K562 (cell line): ENCODE data around the gene KMT2E. TPM values are rescaled to one million over a fixed set of nuclear protein-coding genes. Genes with fewer than 3 reads are reported as not detected.
A peak's percentile ranks its signal among the peaks of the same experiment; 100 is the strongest.

ENCODE experiments used
- BCL6 ChIP-seq: fragments of 250-450 bp; sonication (Bioruptor Pico); IDR thresholded peaks from 2 replicates; pipeline ENCODE4 v1.4.0; 2020
- EWSR1 ChIP-seq: fragments of 450-650 bp; IDR thresholded peaks from 2 replicates; pipeline ENCODE4 v1.6.1; 2018; ENCODE audit warnings: borderline replicate concordance, mild to moderate bottlenecking, low read depth, moderate library complexity; ENCODE audit not compliant: partially characterized antibody
- GABPB2 ChIP-seq: fragments of 250-450 bp; sonication (Bioruptor Pico); conservative IDR thresholded peaks from 2 replicates; pipeline ENCODE4 v1.5.1; 2021; ENCODE audit warnings: mild to moderate bottlenecking
- KAT7 ChIP-seq: sonication (generic); formaldehyde crosslinking; IDR thresholded peaks from 2 replicates; pipeline ENCODE4 v1.8.0; 2022; ENCODE audit warnings: missing genetic modification reagents, mild to moderate bottlenecking, borderline replicate concordance
- NCOA1 ChIP-seq: fragments of 450-650 bp; IDR thresholded peaks from 2 replicates; pipeline ENCODE4 v1.6.1; 2016; ENCODE audit warnings: low read depth
- NUFIP1 ChIP-seq: fragments of 450-650 bp; IDR thresholded peaks from 2 replicates; pipeline ENCODE4 v1.6.1; 2018; ENCODE audit not compliant: partially characterized antibody
- SRSF9 ChIP-seq: fragments of 200-400 bp; formaldehyde crosslinking; IDR thresholded peaks from 2 replicates; pipeline ENCODE4 v1.6.1; 2017; ENCODE audit warnings: low read depth, low read length, borderline replicate concordance
- STAG1 ChIP-seq: sonication (generic); formaldehyde crosslinking; IDR thresholded peaks from 2 replicates; pipeline ENCODE4 v1.5.0; 2020; ENCODE audit warnings: missing genetic modification reagents, borderline replicate concordance
- TBP ChIP-seq: optimal IDR thresholded peaks from 2 replicates; pipeline ENCODE3; 2011; ENCODE audit warnings: low read depth, low read length, improper control_type of control experiment
- TRIM28 ChIP-seq: fragments of 450-650 bp; IDR thresholded peaks from 2 replicates; pipeline ENCODE4 v1.6.1; 2017
- ZEB2 ChIP-seq: fragments of 450-650 bp; IDR thresholded peaks from 2 replicates; pipeline ENCODE4 v1.6.1; 2016
- ZNF347 ChIP-seq: fragments of 450-650 bp; formaldehyde crosslinking; IDR thresholded peaks from 2 replicates; pipeline ENCODE4 v1.4.0; 2020; ENCODE audit warnings: low read depth, mild to moderate bottlenecking, moderate library complexity
- ZNF354B ChIP-seq: fragments of 250-450 bp; sonication (Bioruptor Pico); IDR thresholded peaks from 2 replicates; pipeline ENCODE4 v1.4.0; 2020
- ZNF696 ChIP-seq: fragments of 250-450 bp; sonication (Bioruptor Pico); conservative IDR thresholded peaks from 2 replicates; pipeline ENCODE4 v1.4.0; 2020; ENCODE audit warnings: mild to moderate bottlenecking, moderate library complexity
- ZNF780A ChIP-seq: fragments of 250-450 bp; sonication (Bioruptor Pico); IDR thresholded peaks from 2 replicates; pipeline ENCODE4 v1.5.0; 2021; ENCODE audit warnings: mild to moderate bottlenecking
- polyA plus RNA-seq, 8 experiments: library from polyadenylated mRNA; depleted of rRNA in 4 of 8; stranded (reverse) in 5 of 8; unstranded in 3 of 8; fragments of >200 nt; fragmentation: Nextera tagmentation in 2 of 8; fragmentation: Illumina TruSeq in 1 of 8; extraction: Ambion mirVana in 2 of 8; extraction: Trizol in 1 of 8; gene quantifications; 2 replicates each; pipeline versions ENCODE4 v1.2.1 to v1.2.3, GENCODE V29; 2011 to 2014; ENCODE audit warnings: inconsistent platforms in 1 of 8, missing spikeins in 1 of 8
- total RNA-seq, 7 experiments: library from RNA; depleted of rRNA in 6 of 7; stranded (reverse); fragments of >200 nt in 6 of 7; fragmentation: Illumina TruSeq in 2 of 7; extraction: Trizol in 2 of 7; gene quantifications; 2 replicates each; pipeline versions ENCODE4 v1.2.1 to v1.2.3, GENCODE V29; 2011 to 2021; ENCODE audit warnings: low replicate concordance in 1 of 7
- TF ChIP-seq, protein P1 (sequence below), 2 experiments: fragments of 450-650 bp in 1 of 2; sonication (generic) in 1 of 2; formaldehyde crosslinking in 1 of 2; IDR thresholded peaks in 1 of 2; conservative IDR thresholded peaks in 1 of 2; 2 replicates each; pipeline versions ENCODE4 v1.6.1 to v1.8.1; 2016 to 2023; ENCODE audit warnings: mild to moderate bottlenecking in 2 of 2, moderate library complexity in 2 of 2, inconsistent platforms in 1 of 2, missing genetic modification reagents in 1 of 2
- TF ChIP-seq, protein P2 (sequence below), 2 experiments: fragments of 200-800 bp in 1 of 2; sonication (Bioruptor generic) in 1 of 2; sonication (generic) in 1 of 2; formaldehyde crosslinking in 1 of 2; IDR thresholded peaks in 1 of 2; conservative IDR thresholded peaks in 1 of 2; 2 replicates each; pipeline versions ENCODE4 v1.5.0 to v1.6.1; 2016 to 2020; ENCODE audit warnings: missing compliant biosample characterization in 1 of 2, missing genetic modification characterization in 1 of 2, missing genetic modification reagents in 1 of 2
- TF ChIP-seq, protein P3 (sequence below): fragments of 450-650 bp; IDR thresholded peaks from 2 replicates; pipeline ENCODE4 v1.6.1; 2017; ENCODE audit warnings: antibody characterized with exemption, mild to moderate bottlenecking

The KMT2E gene
- total and polyA plus RNA-seq, 9 of the 15 experiments (the other 6 are each of a cell fraction or from before 2014, with no cell fraction given), result 8.9 to 55.3 (median 38.1) TPM

DNA sequence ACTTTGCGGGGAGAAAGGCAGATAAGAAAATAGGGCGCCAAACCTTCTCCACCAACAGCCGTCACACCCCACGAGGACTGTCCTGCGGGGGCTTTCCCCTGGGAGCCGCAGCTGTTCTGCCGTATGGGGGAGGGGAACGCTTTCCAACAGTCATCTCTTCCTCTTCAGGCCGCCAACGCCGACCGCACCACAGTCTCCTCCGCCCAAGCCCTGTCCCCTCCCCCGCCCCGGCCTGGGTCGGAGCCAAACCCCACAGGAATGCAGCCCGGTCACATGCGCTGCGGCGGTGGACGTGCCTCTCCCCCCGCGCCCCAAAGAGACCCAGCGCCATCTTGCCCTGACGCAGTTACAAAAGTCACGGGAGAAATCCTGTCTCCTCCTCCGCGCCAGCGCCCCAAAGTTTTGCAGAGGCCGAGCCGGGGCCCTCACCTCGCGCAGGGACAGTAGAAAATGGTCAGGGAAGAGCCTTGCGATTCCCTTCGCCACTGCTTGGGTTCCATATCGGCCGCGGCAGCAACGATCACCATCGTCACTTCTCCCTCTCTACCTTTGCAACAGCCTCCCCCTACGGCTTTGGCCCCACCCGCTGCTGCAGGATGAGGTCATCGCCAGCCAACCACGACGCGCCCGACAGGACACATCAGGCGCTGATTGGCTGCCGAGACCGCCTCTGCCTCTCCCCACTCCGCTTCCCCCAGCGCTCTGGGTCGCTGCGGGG lies 1.3 kb upstream of the KMT2E start (continued):
- TF ChIP-seq ZNF780A (CRISPR knock-in tag), result peak; percentile 51; the same call in 1 of the 2 replicates
- TF ChIP-seq ZNF354B (CRISPR knock-in tag), result no peak
- TF ChIP-seq, protein P1, sequence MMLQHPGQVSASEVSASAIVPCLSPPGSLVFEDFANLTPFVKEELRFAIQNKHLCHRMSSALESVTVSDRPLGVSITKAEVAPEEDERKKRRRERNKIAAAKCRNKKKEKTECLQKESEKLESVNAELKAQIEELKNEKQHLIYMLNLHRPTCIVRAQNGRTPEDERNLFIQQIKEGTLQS (IDR thresholded peaks at IDR 0.05), result peak; percentile 99
- TF ChIP-seq, protein P1 (CRISPR knock-in tag; conservative IDR thresholded peaks at IDR 0.05), result peak; percentile 95
- TF ChIP-seq ZNF696 (CRISPR knock-in tag), result no peak
- TF ChIP-seq NUFIP1, result no peak
- no peak for TF ChIP-seq ZNF347 (CRISPR knock-in tag)
- TF ChIP-seq EWSR1, result no peak
- TF ChIP-seq, protein P2, sequence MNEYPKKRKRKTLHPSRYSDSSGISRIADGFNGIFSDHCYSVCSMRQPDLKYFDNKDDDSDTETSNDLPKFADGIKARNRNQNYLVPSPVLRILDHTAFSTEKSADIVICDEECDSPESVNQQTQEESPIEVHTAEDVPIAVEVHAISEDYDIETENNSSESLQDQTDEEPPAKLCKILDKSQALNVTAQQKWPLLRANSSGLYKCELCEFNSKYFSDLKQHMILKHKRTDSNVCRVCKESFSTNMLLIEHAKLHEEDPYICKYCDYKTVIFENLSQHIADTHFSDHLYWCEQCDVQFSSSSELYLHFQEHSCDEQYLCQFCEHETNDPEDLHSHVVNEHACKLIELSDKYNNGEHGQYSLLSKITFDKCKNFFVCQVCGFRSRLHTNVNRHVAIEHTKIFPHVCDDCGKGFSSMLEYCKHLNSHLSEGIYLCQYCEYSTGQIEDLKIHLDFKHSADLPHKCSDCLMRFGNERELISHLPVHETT (CRISPR knock-in tag; conservative IDR thresholded peaks at IDR 0.05 in 1 of 2, IDR thresholded peaks at IDR 0.05 in 1 of 2), result no peak
- peak; percentile 44; the same call in 1 of the 2 replicates for TF ChIP-seq TRIM28
- TF ChIP-seq GABPB2 (CRISPR knock-in tag), result no peak; the same call in 1 of the 2 replicates
- TF ChIP-seq ZEB2, result peak; percentile 87
- peak; percentile 94 for TF ChIP-seq NCOA1
- TF ChIP-seq SRSF9, result no peak
- TF ChIP-seq BCL6 (CRISPR knock-in tag), result no peak
- no peak for TF ChIP-seq TBP
- TF ChIP-seq, protein P3, sequence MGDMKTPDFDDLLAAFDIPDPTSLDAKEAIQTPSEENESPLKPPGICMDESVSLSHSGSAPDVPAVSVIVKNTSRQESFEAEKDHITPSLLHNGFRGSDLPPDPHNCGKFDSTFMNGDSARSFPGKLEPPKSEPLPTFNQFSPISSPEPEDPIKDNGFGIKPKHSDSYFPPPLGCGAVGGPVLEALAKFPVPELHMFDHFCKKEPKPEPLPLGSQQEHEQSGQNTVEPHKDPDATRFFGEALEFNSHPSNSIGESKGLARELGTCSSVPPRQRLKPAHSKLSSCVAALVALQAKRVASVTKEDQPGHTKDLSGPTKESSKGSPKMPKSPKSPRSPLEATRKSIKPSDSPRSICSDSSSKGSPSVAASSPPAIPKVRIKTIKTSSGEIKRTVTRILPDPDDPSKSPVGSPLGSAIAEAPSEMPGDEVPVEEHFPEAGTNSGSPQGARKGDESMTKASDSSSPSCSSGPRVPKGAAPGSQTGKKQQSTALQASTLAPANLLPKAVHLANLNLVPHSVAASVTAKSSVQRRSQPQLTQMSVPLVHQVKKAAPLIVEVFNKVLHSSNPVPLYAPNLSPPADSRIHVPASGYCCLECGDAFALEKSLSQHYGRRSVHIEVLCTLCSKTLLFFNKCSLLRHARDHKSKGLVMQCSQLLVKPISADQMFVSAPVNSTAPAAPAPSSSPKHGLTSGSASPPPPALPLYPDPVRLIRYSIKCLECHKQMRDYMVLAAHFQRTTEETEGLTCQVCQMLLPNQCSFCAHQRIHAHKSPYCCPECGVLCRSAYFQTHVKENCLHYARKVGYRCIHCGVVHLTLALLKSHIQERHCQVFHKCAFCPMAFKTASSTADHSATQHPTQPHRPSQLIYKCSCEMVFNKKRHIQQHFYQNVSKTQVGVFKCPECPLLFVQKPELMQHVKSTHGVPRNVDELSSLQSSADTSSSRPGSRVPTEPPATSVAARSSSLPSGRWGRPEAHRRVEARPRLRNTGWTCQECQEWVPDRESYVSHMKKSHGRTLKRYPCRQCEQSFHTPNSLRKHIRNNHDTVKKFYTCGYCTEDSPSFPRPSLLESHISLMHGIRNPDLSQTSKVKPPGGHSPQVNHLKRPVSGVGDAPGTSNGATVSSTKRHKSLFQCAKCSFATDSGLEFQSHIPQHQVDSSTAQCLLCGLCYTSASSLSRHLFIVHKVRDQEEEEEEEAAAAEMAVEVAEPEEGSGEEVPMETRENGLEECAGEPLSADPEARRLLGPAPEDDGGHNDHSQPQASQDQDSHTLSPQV, result no peak
- no peak for TF ChIP-seq STAG1 (CRISPR knock-in tag)
- TF ChIP-seq KAT7 (CRISPR knock-in tag), result peak; percentile 100; the same call in 1 of the 2 replicates
